ENCODE data around the gene POU3F1. TPM values are rescaled to one million over a fixed set of nuclear protein-coding genes. Genes with fewer than 3 reads are reported as not detected.

Gene POU3F1
- total RNA-seq, 3 donors from 2014 or later = 0.91 to 1.3 (median 1.0) TPM

GRCh38 chr1:38000529-38001455 lies 45.8 kb downstream of the POU3F1 start:
- Mint-ChIP-seq H3K4me3 (no peak overlapping the region), H3K27me3 (ENCODE audit: low read depth) (no peaks in the 10 kb centered on the region), H3K36me3 (ENCODE audit: insufficient read depth) (peaks cover 1% of the 10 kb centered on the region), H3K4me1 (ENCODE audit: low read depth) (peaks cover 49% of the 10 kb centered on the region), H3K9me3 (no peaks in the 10 kb centered on the region)
- DNase-seq = no peak
- ATAC-seq = no peak

- no peak for ATAC-seq
- peaks cover 1% of the 10 kb centered on the region for H3K36me3 Mint-ChIP-seq (ENCODE audit: insufficient read depth)
- H3K9me3 Mint-ChIP-seq = no peaks in the 10 kb centered on the region
- DNase-seq = no peak
- no peak overlapping the region for H3K4me3 Mint-ChIP-seq
- H3K27me3 Mint-ChIP-seq (ENCODE audit: low read depth) = no peaks in the 10 kb centered on the region
- H3K4me1 Mint-ChIP-seq (ENCODE audit: low read depth) = peaks cover 52% of the 10 kb centered on the region
These were observed 46.4 kb downstream of the POU3F1 start for GRCh38 chr1:38000233-38000528.

- H3K27me3 Mint-ChIP-seq (ENCODE audit: low read depth) = no peaks in the 10 kb centered on the region
- H3K4me1 Mint-ChIP-seq (ENCODE audit: low read depth) = peaks cover 57% of the 10 kb centered on the region
- no peak for ATAC-seq
- H3K9me3 Mint-ChIP-seq = no peaks in the 10 kb centered on the region
- peaks cover 1% of the 10 kb centered on the region for H3K36me3 Mint-ChIP-seq (ENCODE audit: insufficient read depth)
- peak overlapping the region; percentile 39 for H3K4me3 Mint-ChIP-seq
- no peak for DNase-seq
These were observed 47.0 kb downstream of the POU3F1 start for GRCh38 chr1:37999430-38000232.

- Mint-ChIP-seq H3K27me3 (ENCODE audit: low read depth) (no peaks in the 10 kb centered on the region), H3K9me3 (no peaks in the 10 kb centered on the region), H3K4me1 (ENCODE audit: low read depth) (peaks cover 54% of the 10 kb centered on the region), H3K36me3 (ENCODE audit: insufficient read depth) (peaks cover 1% of the 10 kb centered on the region), H3K4me3 (peak overlapping the region; percentile 39)
- no peak for ATAC-seq
- DNase-seq = no peak
These were observed 47.6 kb downstream of the POU3F1 start for GRCh38 chr1:37998913-37999429.

- DNase-seq = no peak
- peaks cover 1% of the 10 kb centered on the region for H3K36me3 Mint-ChIP-seq (ENCODE audit: insufficient read depth)
- no peaks in the 10 kb centered on the region for H3K9me3 Mint-ChIP-seq
- no peak for ATAC-seq
- H3K4me1 Mint-ChIP-seq (ENCODE audit: low read depth) = peaks cover 47% of the 10 kb centered on the region
- no peak overlapping the region for H3K4me3 Mint-ChIP-seq
- H3K27me3 Mint-ChIP-seq (ENCODE audit: low read depth) = no peaks in the 10 kb centered on the region
These were observed 48.3 kb downstream of the POU3F1 start for GRCh38 chr1:37998089-37998808.

- no peak for ATAC-seq
- H3K4me1 Mint-ChIP-seq (ENCODE audit: low read depth) = peaks cover 45% of the 10 kb centered on the region
- no peaks in the 10 kb centered on the region for H3K27me3 Mint-ChIP-seq (ENCODE audit: low read depth)
- no peak overlapping the region for H3K4me3 Mint-ChIP-seq
- no peak for DNase-seq
- H3K36me3 Mint-ChIP-seq (ENCODE audit: insufficient read depth) = peaks cover 1% of the 10 kb centered on the region
- H3K9me3 Mint-ChIP-seq = no peaks in the 10 kb centered on the region
These were observed 49.1 kb downstream of the POU3F1 start for GRCh38 chr1:37997256-37998088.

- DNase-seq (no peak), ATAC-seq (peak in 1 of 2 donors; percentile 62)
- H3K27me3 Mint-ChIP-seq (ENCODE audit: low read depth) = no peaks in the 10 kb centered on the region
- peak overlapping the region; percentile 77 for H3K4me3 Mint-ChIP-seq
- H3K9me3 Mint-ChIP-seq = no peaks in the 10 kb centered on the region
- peaks cover 41% of the 10 kb centered on the region for H3K4me1 Mint-ChIP-seq (ENCODE audit: low read depth)
- H3K36me3 Mint-ChIP-seq (ENCODE audit: insufficient read depth) = peaks cover 1% of the 10 kb centered on the region
These were observed 50.7 kb downstream of the POU3F1 start for GRCh38 chr1:37995751-37996345.

- Mint-ChIP-seq H3K4me3 (peak overlapping the region; percentile 77), H3K4me1 (ENCODE audit: low read depth) (peaks cover 38% of the 10 kb centered on the region), H3K36me3 (ENCODE audit: insufficient read depth) (peaks cover 1% of the 10 kb centered on the region), H3K9me3 (no peaks in the 10 kb centered on the region), H3K27me3 (ENCODE audit: low read depth) (no peaks in the 10 kb centered on the region)
- DNase-seq = no peak
- peak in 1 of 2 donors; percentile 8 for ATAC-seq
These were observed 51.6 kb downstream of the POU3F1 start for GRCh38 chr1:37994886-37995566.

Other genes with a start within 250 kb of the POU3F1 start
- 10 to 100 TPM; 54.0 to 59.2 (median 56.3) TPM for gene C1orf122, start 239.0 kb downstream of the POU3F1 start, total RNA-seq
- gene YRDC, start 238.6 kb downstream of the POU3F1 start, total RNA-seq = 100 to 1,000 TPM; 178 to 187 (median 178) TPM
- gene MTF1, start 187.2 kb downstream of the POU3F1 start, total RNA-seq = 10 to 100 TPM; 36.4 to 50.1 (median 49.1) TPM
- 10 to 100 TPM; 12.6 to 17.0 (median 15.5) TPM for gene INPP5B, start 99.7 kb downstream of the POU3F1 start, total RNA-seq
- gene SF3A3, start 56.8 kb downstream of the POU3F1 start, total RNA-seq = 100 to 1,000 TPM; 130 to 133 (median 130) TPM
- 10 to 100 TPM; 15.9 to 33.8 (median 26.9) TPM for gene FHL3, start 41.3 kb downstream of the POU3F1 start, total RNA-seq
- 100 to 1,000 TPM; 103 to 105 (median 104) TPM for gene UTP11, start 34.1 kb downstream of the POU3F1 start, total RNA-seq